A375 (cell line): ENCODE measurements around the gene NAPA. TPM values are rescaled to one million over a fixed set of nuclear protein-coding genes. Genes with fewer than 3 reads are reported as not detected.

Experiments
- total RNA-seq: library from RNA; depleted of rRNA; stranded (reverse); fragments of >200 nt; shearing (Covaris generic); gene quantifications from 2 replicates; pipeline ENCODE4 v1.2.3, GENCODE V29; 2014; rRNA removed

The NAPA gene
- 55.5 and 61.0 TPM in 2 replicates for total RNA-seq

DNA sequence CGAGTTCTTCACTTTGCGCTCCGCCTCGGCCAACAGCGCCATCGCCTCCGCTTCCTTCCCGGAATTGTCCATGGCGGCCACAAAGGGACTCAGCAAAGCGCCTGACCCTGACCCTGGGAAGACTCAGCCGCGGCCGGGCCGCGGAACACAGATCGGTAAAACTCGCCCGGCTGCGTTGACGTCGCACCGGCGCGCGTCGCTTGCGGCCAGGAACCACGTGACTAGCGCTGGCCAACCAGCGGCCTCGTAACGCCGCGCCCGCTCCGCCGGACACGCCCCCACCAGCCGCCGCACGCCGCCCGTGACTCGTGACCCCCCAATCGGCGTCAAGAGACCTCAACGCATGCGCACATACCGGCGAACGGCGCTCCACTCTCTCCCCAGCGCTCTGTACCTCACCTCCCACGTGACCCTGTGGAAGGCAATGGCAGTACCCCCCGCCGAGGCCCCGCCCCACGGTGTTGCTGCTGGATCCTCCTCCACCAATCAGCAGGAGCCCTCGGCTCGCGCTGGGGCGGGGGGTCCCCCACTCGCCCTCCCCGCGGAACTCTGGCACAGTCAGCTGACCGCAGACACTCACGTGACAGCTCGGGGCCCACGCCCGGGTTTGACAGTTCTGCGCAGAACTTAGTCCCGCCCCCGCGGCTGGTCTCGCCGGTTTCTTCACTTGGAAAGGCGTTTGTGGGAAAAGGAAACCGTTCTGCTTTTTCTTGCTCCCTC, at the start of gene NAPA:
NAPA (minus strand) TSS at position 195 of the 720 bp plus-strand sequence; CDS start at position 72, 123 bp downstream.

DNA sequence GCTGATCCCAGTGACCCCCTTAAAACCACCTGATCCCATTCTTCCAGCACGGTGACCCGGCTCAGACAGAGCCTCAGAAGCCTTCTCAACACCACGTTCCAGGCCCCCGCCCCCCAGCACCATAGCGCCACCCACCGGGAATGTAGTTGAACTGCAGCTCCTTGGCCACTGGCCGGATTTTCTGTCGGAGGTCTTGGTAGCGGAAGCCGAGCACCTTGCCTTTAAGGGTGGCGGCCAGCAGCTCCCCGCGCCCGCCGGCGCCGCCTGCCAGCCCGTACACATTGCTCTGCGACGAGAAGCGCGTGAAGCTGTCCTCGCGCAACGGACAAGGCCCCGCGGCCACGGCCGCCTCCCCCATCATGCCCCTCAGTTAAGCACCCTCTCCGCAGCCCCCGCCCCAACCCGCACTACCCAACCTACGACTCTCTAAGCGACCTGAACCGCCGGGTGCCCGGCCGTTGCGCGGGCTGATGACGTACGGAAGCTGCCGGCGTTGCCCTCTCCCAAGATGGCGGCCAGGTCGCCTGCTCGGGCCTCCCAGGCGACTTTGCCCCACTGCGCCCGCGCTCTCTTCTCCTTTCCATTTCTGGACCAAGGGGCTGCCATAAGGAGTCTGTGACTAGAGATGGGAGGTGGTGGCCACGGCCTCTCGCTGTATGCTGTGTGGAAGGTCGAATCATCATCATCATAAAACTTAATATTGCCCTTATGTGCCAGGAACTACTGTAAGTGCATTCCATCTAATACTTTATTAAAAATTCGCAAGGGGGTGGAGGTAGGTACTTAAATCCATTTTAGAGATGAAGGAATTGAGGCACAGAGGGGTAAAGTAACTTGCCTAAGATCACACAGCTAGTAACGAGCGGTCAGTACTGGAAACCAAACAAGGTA, 30.8 kb downstream of the NAPA start, which contains the start of gene KPTN:
KPTN (minus strand) TSS at position 420 of the 891 bp plus-strand sequence; CDS start at position 361, 59 bp downstream.

DNA sequence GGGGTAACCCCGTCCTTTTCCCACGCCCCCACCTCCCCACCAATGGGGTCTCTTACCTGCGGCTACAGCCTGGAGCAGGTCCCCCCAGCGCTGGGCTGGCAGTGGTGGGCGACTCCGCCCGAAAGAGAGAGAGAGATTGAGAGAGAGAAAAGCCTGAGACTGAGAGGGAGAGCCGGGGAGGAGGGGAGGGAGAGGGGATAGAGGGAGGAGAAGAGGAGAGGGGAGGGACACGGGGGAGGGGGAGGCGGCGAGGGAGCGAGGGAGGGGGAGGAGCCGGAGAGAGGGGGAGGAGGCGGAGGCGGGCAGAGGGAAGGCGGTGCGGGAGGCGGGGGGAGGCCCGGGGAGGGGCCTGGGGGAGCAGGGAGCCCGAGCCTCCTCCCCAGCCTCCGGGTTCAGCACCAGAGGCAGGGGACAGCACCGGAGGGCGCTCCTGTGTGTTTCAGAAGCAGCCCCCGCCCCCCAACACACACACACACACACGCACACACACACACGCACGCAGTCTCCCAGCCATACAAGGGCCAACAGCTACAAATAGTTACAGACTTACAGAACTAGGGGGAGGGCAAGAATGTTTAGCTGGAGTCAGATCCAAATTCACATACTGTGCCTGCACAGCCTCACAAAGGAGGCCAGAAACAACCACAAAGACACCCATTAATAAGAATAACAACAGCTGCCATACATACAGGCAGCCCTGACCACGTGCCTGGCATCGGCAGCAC, 43.0 kb downstream of the NAPA start, which contains the start of gene SLC8A2:
SLC8A2 (minus strand) TSS at position 161 of the 725 bp plus-strand sequence. CDS start 5,490 bp downstream, outside the sequence.

Other genes with a start within 250 kb of the NAPA start
- 6.1 and 8.1 TPM in 2 replicates for gene INAFM1, start 240.2 kb downstream of the NAPA start, total RNA-seq
- gene C5AR1, start 205.2 kb downstream of the NAPA start, total RNA-seq, result 0.64 TPM in 2 replicates
- gene C5AR2, start 182.9 kb downstream of the NAPA start, total RNA-seq, result not detected in 2 replicates
- gene DHX34, start 165.7 kb downstream of the NAPA start, total RNA-seq, result 30.0 and 34.4 TPM in 2 replicates
- gene MEIS3, start 95.5 kb downstream of the NAPA start, total RNA-seq, result 8.0 and 11.1 TPM in 2 replicates
- not detected in 2 replicates for gene SLC8A2, start 43.2 kb downstream of the NAPA start, total RNA-seq
- 9.9 and 14.9 TPM in 2 replicates for gene KPTN, start 30.8 kb downstream of the NAPA start, total RNA-seq
- gene ZNF541, start 58.1 kb upstream of the NAPA start, total RNA-seq, result not detected in 2 replicates
- gene BICRA, start 94.1 kb upstream of the NAPA start, total RNA-seq, result 1.2 and 3.8 TPM in 2 replicates
- 22.9 and 33.2 TPM in 2 replicates for gene EHD2, start 198.4 kb upstream of the NAPA start, total RNA-seq
- 189 and 244 TPM in 2 replicates for gene NOP53, start 230.5 kb upstream of the NAPA start, total RNA-seq